Activated CD8-positive, alpha-beta memory T cell treated with anti-CD3 and anti-CD28 coated beads, Interleukin-2, amount 50 U/mL, for 1 hour (primary cell): ENCODE results near the gene GNAO1.

Experiments used
- DNase-seq: peaks from one replicate; pipeline ENCODE4 v3.0.0-alpha.2; 2020; ENCODE audit errors: extremely low read depth

The GNAO1 gene

DNA sequence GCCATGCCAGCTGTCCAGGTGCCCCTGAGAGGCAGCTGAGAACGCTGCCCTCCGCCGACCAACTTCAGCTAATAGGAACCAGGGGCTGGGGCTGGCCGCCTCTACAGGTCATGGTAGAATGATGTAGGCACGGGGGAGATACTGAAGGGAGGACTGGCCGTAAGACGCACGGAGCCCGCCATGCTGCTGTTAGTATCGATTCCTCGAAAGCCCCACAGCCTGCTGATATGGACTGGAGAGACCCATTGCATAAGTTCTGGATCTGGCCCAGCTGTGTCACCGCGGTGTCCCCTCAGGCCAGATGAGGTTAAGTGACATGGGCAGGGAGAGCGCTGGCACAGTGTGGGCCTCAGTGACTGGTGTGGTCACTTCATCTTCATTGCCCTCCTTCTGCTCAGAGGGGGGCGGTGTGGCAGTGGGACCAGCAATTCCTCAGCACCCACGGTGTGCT, 158.4 kb downstream of the GNAO1 start:
- no peak for DNase-seq

GRCh38 chr16:56350491-56351405, 159.5 kb downstream of the GNAO1 start:
- no peak for DNase-seq

DNA sequence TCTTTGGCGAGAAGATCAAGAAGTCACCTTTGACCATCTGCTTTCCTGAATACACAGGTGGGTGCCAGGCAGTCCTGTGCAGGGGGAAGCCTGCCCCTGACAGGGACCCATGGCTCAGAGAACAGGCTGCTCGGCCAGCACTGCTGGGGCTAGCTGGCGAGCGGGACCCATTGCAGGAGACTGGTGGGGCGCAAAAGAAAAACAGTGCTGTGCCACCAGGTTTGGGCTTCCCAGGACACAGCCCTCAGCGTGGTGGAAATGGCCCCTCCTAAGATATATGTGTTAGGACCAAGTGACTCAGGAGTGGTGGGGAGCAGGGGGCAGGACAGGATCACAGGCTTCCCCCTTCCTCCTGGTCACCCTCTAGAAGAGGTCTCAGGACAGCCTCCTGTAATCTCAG, 160.2 kb downstream of the GNAO1 start:
- no peak for DNase-seq

GRCh38 chr16:56352351-56353053, 161.2 kb downstream of the GNAO1 start:
- no peak for DNase-seq

DNA sequence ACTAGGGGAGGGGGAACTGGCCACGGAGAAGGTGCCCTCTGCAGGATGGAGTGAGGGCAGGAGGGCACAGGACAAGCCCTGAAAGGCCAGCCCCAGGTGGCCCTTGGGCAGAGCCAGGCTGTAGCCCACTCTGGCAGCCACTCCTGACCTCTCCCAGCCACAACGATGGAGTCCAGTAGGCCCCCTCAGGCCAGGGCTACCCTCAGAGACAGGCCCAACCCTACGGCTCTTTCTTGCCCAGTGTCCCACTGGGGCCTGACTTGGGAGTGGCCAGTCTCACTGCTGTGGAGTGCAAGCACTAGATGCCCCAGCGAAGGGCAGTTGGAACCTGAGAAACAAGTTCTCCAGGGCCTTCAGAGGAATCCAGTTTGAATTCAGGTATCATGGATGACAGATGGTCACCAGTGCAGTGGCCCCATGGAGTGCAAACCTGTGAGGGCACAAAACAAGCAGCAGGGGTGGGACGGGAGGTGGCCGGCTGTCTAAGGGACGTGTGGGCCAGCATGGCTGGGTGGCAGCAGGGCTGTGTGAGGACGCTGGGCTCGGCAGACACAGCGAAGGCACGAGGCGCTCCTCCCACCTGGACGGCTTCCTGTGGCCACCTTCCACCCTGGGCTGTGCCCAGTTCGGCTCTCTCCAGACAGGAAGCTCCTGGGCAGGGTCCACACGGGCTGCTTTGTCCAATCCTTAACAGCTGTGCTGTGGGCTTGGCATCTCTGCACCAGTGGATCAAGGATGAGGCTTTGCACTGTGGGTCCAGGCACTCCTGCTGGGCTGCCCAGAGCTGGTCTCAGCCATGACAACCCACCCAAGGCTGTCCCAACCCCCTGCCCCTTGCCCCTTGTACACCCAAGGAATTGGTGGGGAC, 162.0 kb downstream of the GNAO1 start:
- no peak for DNase-seq

- no peak for DNase-seq
These were observed 162.7 kb downstream of the GNAO1 start for GRCh38 chr16:56354016-56354415.

DNA sequence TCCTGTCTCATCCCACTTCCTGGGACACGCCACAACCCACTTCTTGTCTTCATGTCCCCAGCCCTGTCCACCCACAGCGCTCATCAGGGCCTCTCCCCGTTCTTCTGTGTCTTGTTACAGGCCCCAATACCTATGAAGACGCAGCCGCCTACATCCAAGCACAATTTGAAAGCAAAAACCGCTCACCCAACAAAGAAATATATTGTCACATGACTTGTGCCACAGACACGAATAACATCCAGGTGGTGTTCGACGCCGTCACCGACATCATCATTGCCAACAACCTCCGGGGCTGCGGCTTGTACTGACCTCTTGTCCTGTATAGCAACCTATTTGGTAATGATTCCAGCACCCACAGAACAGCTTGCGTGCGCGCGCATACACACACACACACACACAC, 163.5 kb downstream of the GNAO1 start:
- DNase-seq: no peak

GRCh38 chr16:56355221-56355620, 163.9 kb downstream of the GNAO1 start:
- no peak for DNase-seq

- no peak for DNase-seq
These were observed 164.5 kb downstream of the GNAO1 start for GRCh38 chr16:56355786-56356275.

DNA sequence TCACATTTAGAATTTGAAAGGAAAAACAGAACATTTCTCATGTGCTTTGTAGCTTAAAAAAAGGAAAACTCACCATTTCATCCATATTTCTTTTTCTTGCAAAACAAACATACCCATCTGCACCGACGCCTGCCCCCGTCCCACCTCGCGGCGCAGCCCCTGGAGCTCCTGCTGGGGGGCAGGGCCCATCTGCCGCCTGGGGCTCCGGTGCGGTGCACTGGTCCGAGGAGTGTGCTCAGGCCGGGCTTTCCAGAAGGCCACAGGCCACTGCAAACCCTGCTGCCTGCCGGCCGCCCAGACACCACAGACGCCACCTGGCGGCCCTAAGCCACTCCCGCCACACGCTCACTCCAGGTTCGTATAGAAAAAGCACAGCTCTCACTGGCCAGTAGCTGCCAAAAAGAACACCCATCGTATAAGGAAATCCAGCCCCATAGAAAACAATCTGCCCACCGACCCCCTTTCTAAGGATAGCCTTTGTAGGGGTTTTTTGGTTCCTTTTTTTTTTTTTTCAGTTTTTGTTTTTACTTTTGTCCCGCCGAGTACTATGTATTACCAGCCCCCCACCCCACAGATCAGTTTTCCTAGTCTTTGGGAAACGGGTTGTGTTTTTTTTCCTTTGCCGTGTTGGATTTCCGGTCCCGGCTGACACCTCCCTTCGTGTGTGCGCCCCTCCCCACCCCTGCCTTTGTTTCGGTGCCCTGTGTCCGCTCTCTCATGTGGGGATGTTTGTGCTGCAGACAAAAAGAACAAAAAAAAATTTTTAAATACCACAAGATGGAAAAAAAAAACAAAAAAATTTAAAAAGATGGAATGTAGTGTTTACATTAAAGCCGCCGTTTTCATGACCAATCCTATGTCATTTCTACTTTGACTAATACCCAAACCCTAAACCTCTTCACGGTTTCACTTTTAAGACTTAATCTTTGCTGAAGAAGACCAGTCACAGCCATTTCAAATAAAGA, 165.3 kb downstream of the GNAO1 start:
- DNase-seq: no peak

- DNase-seq: no peak
These were observed 166.0 kb downstream of the GNAO1 start for GRCh38 chr16:56357241-56357764.

DNA sequence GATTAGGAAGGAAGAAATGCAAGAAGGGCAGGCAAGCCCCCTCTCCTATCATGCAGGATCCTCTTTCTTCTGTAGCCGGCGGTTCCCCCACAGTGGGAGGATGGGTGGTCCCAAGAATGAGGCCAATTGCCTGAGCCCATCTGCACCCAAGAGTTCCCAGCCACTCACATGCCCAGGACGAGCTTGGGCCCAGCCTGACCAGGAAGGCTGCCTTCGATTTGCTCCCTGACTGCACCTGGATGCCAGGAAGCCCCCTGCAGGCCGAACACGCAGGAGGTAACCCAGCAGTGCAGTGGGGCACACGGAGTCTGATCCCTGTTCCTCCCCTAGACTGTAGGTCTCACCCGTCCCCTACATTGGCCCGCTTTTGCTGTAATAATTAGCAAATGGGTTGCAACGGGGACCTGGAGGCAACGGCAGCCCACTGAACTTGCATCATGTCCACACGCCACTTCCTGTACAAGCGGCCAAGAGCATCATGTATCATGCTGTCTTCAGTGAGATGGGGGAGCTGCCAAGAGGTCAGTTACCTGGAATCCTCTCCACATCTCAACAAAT, 166.6 kb downstream of the GNAO1 start:
- DNase-seq: no peak

DNA sequence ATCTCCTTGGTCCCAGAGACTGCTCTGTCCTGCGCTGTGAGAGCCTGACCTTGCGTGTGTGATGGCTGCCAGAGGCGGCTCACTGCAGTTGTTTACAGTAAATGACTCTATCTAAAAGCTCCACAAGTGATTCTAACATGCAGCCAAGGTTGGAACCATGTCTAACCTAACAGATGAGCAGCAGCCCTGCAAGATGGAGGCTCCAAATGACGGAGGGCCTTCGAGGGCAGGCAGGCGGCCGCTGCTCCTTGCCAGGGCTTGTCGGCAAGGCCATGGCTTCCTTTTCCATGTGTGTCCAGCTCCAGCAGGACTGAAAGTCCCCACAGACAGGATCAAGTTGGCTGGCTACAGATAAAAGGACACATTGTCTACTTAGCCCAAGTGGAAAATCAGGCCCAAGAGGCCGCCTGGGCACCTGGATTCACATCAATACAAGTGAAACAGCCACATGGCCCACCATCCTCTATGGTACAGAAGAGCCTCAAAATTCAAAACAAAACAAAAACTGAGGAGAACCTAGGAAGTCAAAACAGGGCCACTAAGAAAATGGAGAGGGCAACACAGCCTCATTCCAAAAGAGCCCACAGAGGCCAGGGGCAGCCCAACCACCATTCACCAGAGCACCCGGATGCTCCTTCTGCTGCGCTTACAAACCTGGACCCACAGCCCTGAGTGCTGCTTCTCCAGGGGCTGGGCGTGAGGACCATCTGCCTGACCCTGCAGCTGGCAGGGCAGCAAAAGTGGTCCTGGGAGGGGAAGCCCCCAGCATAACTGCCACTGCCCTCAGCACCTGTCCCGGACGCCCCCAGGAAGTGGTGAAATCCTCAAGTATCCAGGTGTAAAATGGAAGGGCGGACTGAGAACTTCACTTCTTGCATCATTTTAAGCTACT, 169.1 kb downstream of the GNAO1 start:
- no peak for DNase-seq

DNA sequence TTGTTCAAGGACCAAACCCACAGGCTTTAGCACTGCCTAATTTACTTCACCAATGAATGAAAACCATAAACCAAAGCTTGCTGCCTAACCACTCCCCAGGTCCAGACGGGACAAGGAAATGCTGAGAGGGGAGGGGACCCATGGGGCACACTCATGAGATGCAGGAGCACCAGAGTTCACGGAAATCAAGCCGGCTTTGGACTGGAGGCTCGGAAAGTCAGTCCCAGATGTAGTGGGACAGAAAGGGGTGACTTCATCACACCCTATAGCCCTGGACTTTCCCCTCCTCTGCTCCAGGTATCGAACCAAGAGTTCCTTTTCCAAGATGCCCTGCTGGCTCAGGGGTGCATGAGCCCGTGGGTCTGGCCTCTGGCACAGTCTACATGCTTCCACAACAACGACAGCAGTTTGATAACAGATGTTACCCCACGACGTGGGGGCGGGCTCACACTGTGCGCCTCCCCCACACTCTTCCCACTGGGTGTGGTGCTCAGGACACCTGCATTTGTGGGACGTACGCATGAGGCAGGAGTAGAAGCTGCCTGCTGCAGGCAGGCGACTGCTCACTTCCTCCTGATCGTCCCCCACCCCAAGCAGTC, 170.9 kb downstream of the GNAO1 start:
- DNase-seq: no peak

- no peak for DNase-seq
These were observed 171.4 kb downstream of the GNAO1 start for GRCh38 chr16:56362706-56363105.

- no peak for DNase-seq
These were observed 172.0 kb downstream of the GNAO1 start for GRCh38 chr16:56363181-56363716.

- DNase-seq: no peak
These were observed 172.7 kb downstream of the GNAO1 start for GRCh38 chr16:56363781-56364565.

DNA sequence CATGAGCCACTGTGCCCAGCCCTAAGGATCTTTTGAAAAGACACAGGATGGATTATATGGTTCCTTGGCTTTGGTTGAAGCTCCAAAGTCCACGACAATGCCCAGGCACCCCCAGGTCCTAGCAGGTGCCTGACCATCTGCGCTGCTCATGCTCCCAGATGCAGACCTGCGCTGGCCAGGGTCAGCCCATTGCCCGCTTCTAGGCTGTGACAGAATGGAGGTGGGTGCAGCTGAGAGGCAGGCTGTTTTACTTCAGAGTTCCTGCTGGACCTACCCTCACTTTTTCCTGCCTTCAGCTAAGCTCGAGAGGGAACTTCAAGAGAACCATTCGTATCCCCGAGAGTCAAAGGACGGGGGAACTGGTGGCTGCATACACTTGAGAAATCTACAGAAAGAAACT, 173.6 kb downstream of the GNAO1 start:
- no peak for DNase-seq
